Fibroblast of skin of back (primary cell): ENCODE results near the gene PBLD. TPM values are rescaled to one million over a fixed set of nuclear protein-coding genes. Genes with fewer than 3 reads are reported as not detected.

Source experiments
- DNase-seq: peaks from one replicate; pipeline ENCODE4 v3.0.0-alpha.2; 2013
- polyA plus RNA-seq, 2 experiments: library from polyadenylated mRNA; unstranded; fragments of 120-200 nt; gene quantifications; one replicate each; pipeline ENCODE4 v1.2.1, GENCODE V29; 2013; ENCODE audit not compliant: insufficient read length in 2 of 2

The PBLD gene
- 6.1 TPM for polyA plus RNA-seq (2013, experiment 1 of 2; ENCODE audit: insufficient read length)
- polyA plus RNA-seq (2013, experiment 2 of 2; ENCODE audit: insufficient read length): 4.8 TPM

DNA sequence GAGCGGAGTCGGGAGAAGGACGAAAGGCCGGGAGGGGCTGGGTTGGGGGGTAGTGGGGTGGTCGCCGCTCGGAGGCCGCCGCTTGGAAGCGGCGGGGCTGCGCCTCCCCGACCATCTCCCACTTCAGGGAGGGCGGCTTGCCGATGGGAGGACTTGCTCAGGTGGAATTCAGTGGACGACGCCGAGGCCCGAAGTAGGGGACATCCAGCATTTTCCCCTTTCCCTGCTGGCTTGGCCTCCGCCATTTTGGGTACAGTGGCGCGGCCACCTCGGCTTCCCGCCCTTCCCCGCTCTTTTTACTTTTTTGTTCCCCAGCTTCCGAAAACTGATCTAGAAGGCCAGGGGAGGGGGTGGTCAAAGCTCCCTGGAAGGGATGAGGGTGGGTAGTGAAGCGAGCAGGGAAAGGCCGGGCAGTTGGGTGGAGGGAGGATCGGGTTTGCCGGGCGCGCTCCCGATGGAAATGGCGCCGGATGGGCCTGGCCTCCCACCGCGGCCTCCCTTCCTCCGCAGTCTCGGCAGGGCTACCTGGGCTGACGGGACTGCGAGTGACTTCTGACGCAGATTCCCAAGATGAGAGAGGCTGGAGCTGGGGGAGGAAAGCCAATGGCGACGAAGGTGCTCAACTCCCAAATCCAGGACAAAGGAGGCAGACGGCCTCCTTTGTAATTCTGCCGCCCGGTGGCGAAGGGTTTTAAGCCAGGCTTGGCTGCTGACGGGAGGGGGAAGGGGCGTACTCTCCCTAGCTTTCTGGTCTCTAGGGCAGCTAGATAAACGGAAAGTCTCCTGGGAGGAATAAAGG, at the start of gene PBLD:
PBLD (minus strand) TSS at position 670 of the 799 bp plus-strand sequence. CDS start 26,084 bp downstream, outside the sequence.
- peak; percentile 86 for DNase-seq

DNA sequence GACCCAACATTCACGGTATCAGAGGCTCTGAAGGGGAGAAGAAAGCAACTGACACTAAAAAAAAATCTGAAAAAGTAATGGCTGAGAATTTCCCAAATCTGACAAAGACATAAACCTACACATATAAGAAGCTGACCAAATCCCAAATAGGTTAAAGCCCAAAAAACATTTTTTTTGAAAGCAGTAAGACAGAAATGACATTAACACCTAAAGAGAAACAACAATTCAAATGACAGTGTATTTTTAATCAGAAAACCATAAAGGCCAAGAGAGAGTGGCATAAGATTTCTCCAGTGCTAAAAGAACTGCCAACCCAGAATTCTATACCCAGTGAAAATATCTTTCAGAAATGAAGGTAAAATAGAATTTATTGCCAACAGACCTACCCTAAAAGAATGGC, 38.9 kb upstream of the PBLD start:
- DNase-seq: no peak

DNA sequence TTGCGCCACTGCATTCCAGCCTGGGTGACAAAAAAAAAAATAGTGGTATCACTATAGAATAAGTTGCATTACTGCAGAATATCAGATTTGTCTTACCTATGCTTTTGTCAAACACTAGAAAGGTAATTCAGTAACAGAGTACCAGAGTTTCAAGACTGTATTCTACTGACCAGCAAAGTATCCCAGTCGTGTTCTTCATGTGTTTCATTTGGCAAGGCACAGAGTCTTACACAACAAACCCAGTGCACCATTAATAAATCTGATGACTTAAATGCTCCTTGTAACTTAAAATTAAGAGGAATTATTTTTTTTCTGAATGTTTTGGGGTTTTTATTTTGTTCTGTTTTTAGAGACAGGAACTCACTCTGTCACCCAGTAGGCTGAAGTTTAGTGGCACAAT, 34.4 kb upstream of the PBLD start:
- DNase-seq: no peak

DNA sequence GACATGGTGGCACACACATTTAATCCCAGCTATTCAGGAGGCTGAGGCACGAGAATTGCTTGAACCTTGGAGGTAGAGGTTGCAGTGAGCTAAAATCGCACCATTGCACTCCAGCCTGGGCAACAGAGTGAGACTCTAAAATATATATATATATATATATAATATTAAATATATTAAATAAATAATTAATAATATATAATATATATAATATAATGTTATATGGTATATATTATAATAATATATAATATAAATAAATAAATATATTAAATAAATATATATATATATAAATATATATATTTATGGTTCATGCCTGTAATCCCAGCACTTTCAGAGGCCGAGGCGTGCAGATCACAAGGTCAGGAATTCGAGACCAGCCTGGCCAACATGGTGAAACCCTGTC, 33.9 kb upstream of the PBLD start:
- no peak for DNase-seq

DNA sequence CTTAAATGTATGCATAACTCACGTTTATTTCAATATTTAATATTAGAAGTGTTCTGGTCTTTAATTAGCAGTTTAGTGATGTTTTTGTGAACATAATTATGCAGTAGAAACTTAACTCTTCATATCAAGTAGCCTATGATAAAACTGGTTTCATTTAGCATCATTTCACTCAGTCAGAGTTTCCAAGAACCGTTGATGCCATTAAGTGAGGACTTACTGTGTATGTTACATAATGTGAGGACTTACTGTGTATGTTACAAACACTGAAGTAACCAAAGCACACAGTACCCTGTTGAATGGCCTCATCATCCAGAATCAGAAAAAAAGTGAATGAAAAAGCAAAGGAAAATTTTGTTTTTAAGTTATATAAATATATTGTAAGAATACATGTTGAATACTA, 32.9 kb upstream of the PBLD start:
- DNase-seq: no peak

DNA sequence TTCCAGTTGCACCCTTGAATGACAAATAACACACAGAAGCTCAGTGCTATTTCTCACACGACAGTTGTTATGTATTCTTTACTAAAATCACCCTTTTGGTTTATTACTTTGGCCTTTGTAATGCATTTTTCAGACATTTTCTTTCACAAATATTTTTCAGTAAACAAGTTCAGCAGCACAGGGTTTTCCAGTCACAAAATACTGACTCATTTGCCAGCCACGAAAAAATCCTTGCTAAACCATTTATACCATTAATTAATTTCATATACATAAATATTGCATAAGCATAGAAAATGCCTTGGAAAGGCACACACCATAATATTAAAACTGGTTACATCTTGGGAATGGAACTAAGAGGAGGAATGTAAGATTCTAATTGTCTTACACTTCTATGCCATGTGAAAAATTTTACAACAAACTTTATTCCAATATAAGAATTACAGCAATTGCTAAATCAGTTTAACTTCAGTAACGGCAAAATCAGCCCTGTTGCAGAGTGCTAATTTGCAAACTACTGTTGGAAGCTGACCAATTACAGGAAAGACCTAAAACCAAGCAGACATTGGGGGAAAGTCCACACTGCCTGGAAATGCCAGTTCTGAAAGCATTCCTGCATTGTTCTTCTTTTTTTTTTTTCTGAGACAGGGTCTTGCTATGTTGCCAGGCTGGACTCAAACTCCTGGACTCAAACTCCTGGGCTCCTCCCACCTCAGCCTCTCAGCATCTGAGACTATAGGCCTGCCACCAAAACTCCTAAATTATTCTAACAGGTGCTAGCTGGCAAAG, 31.6 kb upstream of the PBLD start:
- DNase-seq: no peak

DNA sequence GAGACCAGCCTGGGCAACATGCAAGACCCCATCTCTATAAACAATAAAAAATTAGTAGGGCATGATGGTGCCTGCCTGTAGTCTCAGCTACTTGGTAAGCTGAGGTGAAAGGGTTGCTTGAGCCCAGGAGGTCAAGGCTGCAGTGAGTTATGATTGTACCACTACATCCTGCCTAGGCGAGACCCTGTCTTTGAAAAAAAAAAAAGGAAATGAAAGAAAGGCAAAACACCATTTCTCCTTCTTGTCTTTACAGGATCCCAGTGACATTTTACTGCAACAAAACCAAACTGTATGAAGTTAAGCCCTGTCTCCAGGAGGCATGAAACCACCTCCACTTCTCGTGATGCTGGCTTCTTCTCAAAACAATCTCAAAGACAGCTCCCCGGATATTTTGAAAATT, 29.9 kb upstream of the PBLD start:
- no peak for DNase-seq

DNA sequence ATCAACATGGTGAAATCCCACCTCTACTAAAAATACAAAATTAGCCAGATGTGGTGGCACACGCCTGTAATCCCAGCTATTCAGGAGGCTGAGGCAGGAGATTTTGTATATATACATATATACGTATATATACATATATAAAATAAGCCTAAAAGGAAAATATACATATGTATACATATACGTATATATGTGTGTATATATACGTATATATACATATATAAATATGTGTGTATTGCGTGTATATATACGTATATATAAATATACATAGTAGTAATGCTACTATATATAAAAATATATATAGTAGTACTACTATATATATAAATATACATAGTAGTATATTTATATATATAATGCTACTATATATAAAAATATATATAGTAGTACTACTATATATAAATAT, 26.5 kb upstream of the PBLD start:
- no peak for DNase-seq

DNA sequence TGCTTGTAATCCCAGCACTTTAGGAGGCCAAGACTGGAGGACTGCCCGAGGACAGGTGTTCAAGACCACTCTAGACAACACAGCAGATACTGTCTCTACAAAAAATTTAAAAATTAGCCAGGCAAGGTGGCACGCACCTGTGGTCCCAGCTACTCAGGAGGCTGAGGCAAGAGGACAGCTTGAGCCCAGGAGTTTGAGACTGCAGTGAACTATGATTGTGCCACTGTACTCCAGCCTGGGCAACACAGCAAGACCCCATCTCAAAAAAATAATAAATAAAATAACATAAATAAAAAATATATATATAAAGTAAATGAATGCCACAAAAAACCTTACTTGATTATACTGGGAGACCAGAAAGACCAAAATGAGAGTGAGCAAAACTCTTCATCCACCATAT, 20.8 kb upstream of the PBLD start:
- no peak for DNase-seq

DNA sequence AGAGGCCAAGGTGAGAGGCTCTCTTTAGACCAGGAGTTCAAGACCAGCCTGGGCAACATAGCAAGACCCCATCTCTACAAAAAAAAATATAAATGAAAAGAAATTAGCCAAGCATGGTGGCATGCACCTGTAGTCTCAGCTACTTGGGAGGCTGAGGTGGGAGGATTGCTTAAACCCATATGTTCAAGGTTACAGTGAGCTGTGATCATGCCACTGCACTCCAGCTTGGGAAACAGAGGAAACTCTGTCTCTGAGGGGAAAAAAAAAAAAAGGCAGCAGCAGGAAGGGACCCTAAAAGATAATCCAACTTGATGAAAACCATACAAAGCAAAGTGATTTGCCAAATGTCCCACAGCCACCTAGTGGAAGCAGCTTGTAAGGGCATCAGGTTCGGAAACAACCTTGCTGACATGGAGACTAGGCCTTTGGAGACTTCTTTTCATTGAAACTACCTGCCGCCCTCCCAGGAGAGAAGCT, 15.6 kb upstream of the PBLD start:
- peak; percentile 48 for DNase-seq

DNA sequence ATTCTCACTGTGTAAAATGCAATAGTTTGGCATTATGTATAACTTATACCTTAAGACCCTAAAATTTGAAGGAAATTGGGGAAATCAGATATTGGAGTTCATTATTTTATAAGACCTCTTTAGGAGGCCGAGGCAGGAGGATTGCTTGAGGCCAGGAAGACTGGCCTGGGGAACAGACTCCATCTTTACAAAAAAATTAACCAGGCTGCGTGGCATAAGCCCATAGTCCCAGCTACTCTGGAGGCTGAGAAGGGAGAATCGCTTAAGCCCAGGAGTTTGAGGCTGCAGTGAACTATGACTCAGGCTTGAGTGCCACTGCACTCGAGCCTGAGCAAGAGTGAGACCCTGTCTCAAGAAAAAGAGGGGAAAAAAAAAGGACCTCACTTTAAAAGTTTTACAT, 14.0 kb upstream of the PBLD start:
- no peak for DNase-seq

DNA sequence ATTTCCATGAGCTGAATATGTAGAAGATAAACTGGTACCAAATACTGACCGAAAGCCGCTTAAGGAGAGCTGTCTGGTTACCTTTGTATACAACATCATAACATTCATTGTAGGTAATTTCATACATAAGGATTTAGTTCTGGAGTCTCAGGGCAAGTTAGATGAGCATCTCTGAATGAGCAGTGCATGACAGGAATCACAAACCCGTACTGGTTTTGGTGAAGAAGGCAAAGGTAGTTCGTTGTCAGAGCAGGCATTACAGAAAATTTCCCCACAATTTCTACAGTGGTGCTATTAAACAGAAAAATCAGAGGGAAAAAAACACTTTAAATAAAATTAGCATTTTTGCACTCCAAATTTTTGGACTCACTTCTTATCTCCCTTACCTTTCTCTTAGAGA, 12.9 kb upstream of the PBLD start:
- DNase-seq: no peak

DNA sequence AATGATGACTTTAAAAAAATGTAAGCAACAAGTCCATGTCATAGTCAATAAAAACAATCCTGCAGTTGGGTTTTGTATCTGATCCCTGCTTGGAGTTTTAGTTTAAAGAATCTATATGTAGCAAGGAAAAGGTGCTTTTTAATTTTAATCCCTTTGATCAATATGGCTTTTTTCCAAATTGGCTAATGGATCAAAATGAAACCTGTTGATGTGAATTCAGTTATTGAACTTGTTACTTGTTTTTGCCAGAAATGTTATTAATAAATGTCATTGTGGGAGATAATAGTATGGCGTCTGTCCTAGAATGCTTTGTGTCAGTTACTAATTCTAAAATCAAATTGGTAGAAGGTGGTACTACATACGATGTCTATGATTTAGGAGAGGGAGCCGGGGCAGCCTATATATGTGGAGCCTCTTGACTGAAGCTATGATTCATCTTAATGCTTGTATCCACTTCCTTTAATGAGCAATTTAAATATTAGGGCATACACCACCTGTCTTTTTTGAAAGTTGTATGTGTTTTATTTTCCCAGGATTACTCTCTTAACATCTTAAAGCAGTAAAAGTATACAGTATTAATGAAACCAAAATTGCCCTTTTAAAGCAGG, 10.3 kb upstream of the PBLD start:
- no peak for DNase-seq

DNA sequence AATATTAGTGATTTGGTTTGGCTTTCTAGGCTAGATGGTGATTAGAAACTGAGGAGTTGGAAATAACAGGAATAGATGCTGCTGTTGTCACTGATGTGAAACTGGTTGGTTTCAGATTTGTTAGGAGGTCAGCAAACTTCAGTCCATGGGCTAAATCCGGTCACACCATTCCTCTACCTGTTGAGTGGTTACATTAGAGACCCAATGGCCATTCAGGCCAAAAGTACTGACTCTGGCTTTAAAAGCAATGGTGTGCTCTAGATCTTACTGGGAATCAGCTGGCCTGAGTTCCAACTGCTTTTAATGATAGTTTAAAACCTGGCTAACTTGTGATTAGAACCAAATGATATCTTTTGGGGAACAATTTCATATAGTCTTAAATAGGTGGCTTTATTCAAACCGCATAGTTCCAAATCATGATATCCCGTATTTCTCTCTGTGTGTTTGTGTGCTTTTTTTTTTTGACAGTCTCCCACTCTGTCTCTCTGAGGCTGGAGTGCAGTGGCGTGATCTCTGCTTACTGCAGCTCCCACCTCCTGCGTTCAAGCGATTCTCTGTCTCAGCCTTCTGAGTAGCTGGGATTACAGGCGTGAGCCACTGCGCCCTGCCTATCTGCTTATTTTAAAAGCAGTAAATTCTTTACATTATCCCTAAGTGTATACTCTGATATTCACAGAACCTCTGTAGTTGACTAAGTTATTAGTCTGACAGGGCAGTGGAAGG, 7.8 kb upstream of the PBLD start:
- DNase-seq: no peak

DNA sequence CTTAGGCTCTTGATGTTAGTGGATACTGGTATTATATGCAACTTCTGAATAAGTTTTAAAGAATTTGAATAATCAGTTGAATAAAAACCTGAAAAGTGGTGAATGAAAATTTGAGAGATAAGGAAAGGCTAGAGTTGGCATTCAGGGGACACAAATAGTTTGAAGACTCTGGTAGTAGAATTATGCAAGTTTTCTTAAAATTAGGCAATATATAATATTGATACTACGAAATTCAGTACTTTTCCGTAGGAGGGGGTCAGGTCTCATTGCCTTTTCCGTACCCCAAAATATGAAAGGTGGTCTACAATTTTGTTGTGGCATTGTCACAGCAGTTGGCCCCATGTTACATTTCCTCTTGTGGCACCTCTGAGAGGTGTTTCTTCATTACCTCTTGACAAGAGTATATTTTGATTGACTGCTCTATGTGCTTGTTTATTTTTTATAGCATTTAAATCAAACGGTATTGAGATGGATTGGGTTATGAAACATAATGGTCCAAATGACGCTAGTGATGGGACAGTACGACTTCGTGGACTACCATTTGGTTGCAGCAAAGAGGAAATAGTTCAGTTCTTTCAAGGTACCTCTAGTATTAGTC, 4.1 kb upstream of the PBLD start:
- DNase-seq: no peak

DNA sequence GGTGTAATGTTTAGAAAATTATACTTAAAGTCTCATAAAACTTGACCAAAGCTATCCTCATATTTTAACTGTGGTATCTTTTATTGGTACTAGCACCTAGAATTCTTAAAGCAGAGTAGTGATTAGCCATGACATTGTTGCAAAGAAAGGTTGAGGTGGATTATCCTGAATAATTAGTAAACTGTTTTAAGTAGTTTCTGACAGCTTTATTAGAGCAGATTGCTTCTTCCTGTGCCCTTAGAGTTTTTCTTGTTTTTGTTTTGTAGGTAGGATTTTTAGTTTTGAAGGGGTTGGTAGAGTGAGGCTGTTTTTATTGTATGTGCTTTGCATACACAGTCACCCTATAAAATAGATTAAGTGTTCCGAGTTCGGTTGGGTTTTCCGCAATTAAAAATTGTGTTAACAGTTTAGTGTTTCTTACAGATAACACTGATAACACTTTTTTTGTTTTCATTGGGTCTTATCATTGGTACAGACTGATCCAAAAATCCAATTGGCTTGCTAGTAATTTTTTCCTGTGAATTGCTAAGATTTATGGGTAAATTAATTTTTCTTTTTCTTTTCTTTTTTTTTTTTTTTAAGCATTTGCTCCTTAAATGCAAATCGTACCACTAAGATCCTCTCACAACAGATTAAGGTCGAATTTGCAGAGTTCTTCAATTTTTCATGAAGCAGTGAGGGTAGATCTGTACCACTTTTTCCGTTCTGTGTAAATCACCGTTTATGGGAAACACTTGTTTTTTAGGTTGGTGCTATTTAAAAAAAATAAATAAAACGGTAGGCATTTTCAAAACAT, 2.1 kb upstream of the PBLD start:
- no peak for DNase-seq

DNA sequence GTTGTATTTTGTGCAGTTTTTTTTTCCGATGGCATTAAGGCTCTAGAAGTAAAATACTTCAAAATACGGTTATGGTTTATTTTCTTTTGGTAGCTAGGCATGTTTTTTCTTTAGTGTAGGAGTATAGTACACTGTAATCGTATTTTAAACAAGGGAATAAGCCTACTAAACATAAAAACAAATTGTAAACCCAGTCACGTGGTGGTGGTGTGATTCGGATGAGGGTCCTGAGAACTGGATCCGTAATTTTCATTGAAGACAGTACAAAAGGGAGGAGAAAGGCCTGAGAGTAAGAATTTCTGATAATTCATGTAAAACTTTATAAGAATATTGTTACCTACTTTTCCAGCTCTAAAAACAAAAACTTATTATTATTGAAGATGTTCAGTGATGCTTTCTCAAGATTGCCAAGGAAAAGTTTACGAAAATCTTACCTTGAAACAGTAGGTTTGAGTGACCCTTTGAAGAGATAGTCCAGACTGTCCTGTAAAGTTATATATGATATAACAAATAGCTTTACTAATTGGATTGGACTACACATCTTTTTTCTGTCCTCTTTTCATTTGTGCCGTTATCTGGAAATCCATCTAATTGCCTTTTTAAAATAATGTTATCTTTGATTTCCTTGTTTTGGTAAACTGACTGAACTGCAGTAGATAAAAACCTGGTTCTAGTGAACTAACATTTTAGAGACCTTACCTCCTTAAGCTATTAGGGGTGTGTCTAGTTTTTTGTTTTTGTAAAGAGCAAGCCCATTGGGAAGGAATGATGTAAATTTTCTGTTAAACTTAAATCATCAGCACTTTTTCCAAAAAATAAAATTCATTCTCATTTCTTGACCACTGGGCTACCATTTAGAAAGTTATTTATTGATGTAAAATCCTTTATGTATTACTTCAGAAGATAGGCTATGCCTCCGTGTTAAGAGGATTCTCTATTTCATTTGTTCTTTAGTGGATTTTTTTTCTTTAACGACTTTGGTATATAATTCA, 1.0 kb upstream of the PBLD start:
- DNase-seq: no peak

DNA sequence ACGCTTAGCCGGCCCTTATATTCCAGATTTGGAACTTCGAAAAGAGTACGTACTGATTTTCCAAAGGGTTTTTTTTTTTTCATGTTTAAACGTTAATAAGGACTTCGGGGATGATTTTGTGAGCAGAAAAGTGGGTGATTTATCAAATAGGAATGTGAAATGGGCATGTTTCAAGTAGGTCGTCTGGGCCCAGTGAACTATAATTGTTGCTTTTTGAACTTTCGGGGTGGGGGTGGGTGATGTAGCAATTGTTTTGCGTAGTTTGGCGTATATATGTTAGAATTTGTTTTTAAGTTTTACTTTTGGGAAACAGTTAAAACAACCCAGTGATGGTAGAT, 299 bp upstream of the PBLD start:
- DNase-seq: no peak

DNA sequence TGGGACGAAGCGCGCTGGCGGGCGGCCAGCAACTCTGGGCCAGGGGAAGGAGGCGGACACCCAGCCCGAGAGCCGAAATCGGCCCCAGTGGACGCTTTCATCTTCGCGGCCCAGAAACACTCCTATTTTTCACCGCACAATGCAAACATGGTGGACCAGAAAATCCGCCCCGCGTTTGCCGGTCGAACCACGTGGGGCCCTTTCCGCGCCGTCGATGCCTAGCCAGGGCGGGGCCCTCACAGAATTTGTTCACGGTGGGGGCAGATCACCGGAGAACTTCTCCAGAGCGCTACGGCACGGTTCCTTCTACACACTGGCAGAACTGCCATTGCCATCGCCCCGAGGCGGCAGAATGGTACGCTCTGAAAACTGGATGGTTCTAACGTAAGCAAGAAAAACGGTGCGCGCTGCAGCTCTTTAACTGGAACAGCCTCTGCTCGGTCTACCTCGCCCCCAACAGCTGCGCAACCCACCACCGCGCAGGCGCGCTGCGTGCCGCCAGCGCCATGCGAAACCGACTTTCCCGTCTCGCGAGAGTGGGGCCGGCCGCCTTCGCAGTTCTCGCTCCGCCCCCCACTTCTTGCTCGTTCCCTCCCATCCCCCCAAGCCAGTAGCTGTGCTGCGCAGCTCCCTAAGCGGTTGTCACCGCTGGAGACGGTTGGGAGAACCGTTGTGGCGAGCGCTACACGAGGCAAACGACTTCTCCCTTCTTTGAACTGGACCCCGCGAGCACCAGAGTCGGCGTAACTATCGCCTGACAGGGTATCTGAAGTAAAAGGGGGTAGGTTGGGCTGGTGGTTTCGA, 1.1 kb downstream of the PBLD start, which contains the start of gene HNRNPH3:
HNRNPH3 (plus strand) TSS at position 610 of the 804 bp plus-strand sequence. CDS start 5,158 bp downstream, outside the sequence.
- peak; percentile 96 for DNase-seq
